Effector memory CD8-positive, alpha-beta T cell (primary cell): Measurements from ENCODE around the gene KAT6B.

Experiments used
- ATAC-seq: fragments of 150-1000 bp; cut with Tn5 transposase; replicated peaks from 2 replicates; pipeline ENCODE4 v1.10.0; 2021; ENCODE audit warnings: mild to moderate bottlenecking, moderate library complexity
- DNase-seq, 3 experiments: peaks; one replicate each; pipeline ENCODE4 v3.0.0; 2021
- H3K27ac Mint-ChIP-seq, 2 donors: one replicate each; pipeline ENCODE4 v1.8.0; 2022; ENCODE audit warnings: mild to moderate bottlenecking in 2 of 2, mixed read lengths in 2 of 2, moderate library complexity in 2 of 2
- H3K27me3 Mint-ChIP-seq, 2 donors: one replicate each; pipeline ENCODE4 v1.8.0; 2022; ENCODE audit warnings: mixed read lengths in 2 of 2
- H3K36me3 Mint-ChIP-seq: one replicate; pipeline ENCODE4 v1.8.0; 2022; ENCODE audit warnings: mild to moderate bottlenecking, moderate library complexity, mixed read lengths; ENCODE audit not compliant: insufficient read depth
- H3K4me1 Mint-ChIP-seq, 2 donors: one replicate each; pipeline ENCODE4 v1.8.0; 2022; ENCODE audit warnings: low read depth in 2 of 2, mixed read lengths in 2 of 2
- H3K4me3 Mint-ChIP-seq, 2 donors: one replicate each; pipeline ENCODE4 v1.8.0; 2022; ENCODE audit warnings: mild to moderate bottlenecking in 2 of 2, mixed read lengths in 2 of 2, moderate library complexity in 2 of 2
- H3K9me3 Mint-ChIP-seq, 2 donors: one replicate each; pipeline ENCODE4 v1.8.0; 2022; ENCODE audit warnings: mixed read lengths in 2 of 2

Gene KAT6B

DNA sequence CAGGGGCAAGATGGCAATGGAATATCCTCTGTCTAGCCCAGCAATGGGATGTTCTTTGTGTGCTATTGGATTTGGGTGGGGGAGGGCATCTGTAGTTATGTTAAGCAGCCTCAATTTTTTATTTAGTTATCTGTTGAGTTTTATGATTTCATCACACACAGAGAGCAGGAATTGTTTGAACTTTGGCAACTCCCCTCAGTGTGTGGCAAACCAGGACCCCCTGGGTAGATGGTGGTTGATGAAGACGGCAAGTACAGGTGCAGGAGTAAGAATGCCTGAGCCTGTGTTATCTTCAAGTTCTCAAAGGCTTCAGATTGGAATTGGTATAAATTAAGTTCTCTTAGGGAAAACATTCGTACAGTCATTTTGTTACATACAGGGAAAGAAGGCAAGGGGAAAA is 142.7 kb downstream of the KAT6B start:
- DNase-seq (no peak), ATAC-seq (no peak)
- Mint-ChIP-seq H3K4me3 (peak overlapping the region in 1 of 2 donors; percentile 43), H3K27me3 (no peaks in the 10 kb centered on the region), H3K9me3 (no peaks in the 10 kb centered on the region), H3K4me1 (peaks cover 14 to 33% of the 10 kb centered on the region in 2 donors), H3K27ac (peak overlapping the region in 1 of 2 donors; percentile 88), H3K36me3 (no peaks in the 10 kb centered on the region)

GRCh38 chr10:74969530-74969929 is 143.1 kb downstream of the KAT6B start:
- Mint-ChIP-seq H3K4me3 (no peak overlapping the region), H3K27me3 (no peaks in the 10 kb centered on the region), H3K9me3 (no peaks in the 10 kb centered on the region), H3K27ac (no peak overlapping the region), H3K4me1 (peaks cover 12 to 32% of the 10 kb centered on the region in 2 donors), H3K36me3 (no peaks in the 10 kb centered on the region)
- DNase-seq (no peak), ATAC-seq (no peak)

- H3K4me3 Mint-ChIP-seq = no peak overlapping the region
- H3K4me1 Mint-ChIP-seq = peaks cover 24 to 31% of the 10 kb centered on the region in 2 donors
- no peaks in the 10 kb centered on the region for H3K9me3 Mint-ChIP-seq
- no peaks in the 10 kb centered on the region for H3K27me3 Mint-ChIP-seq
- DNase-seq (no peak), ATAC-seq (no peak)
- H3K27ac Mint-ChIP-seq = no peak overlapping the region
- peaks cover 25% of the 10 kb centered on the region for H3K36me3 Mint-ChIP-seq
Measured at GRCh38 chr10:74973741-74974392, 147.5 kb downstream of the KAT6B start.

- peaks cover 35% of the 10 kb centered on the region for H3K36me3 Mint-ChIP-seq
- no peak for ATAC-seq
- H3K27ac Mint-ChIP-seq = peak overlapping the region in 1 of 2 donors; percentile 65
Measured at GRCh38 chr10:74975758-74976157, 149.4 kb downstream of the KAT6B start.

DNA sequence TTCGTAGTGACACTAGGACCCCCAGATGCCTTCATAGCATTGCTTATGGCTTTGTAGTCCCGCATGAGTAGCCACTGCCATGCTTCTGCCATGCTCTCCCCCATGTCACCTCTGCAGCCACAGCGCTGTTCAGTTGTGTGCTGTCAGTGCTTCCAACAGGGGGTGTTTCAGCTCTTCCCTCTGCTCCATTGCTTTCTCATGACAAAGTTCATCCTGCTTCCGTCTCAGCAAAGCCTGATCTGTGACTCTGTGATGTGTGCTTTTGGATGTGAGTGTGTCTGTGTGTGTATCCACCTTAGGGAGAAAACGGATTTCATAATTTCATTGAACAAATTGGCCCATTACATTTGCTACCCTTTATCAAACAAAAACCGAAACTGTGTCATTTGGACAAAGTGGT is 150.2 kb downstream of the KAT6B start:
- Mint-ChIP-seq H3K36me3 (peaks cover 36% of the 10 kb centered on the region), H3K27me3 (no peaks in the 10 kb centered on the region), H3K9me3 (no peaks in the 10 kb centered on the region), H3K27ac (peak overlapping the region; percentile 65 to 83), H3K4me3 (no peak overlapping the region), H3K4me1 (peaks cover 20 to 26% of the 10 kb centered on the region in 2 donors)
- no peak for ATAC-seq
- no peak for DNase-seq

More at GRCh38 chr10:74975758-74976157, 149.4 kb downstream of the KAT6B start:
- Mint-ChIP-seq H3K4me1 (peaks cover 20 to 26% of the 10 kb centered on the region in 2 donors), H3K4me3 (no peak overlapping the region), H3K27me3 (no peaks in the 10 kb centered on the region), H3K9me3 (no peaks in the 10 kb centered on the region)
- DNase-seq = no peak

DNA sequence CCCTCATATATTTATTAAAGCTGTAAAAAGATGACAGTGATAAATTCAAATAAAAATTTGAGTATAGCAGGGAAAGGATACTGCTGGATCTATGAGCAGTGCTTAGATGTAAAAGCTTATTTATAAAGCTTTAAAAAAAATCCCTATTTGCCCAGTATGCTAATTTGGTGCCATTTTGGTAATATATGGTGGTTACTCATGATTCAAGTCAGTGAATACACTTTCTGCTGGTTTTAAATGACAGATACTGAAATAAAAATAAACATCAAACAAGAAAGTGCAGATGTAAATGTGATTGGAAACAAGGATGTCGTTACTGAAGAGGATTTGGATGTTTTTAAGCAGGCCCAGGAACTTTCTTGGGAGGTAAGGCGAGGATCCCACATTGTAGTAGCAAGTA is 150.7 kb downstream of the KAT6B start:
- Mint-ChIP-seq H3K4me1 (peaks cover 21 to 26% of the 10 kb centered on the region in 2 donors), H3K4me3 (peak overlapping the region in 1 of 2 donors; percentile 43), H3K36me3 (peaks cover 41% of the 10 kb centered on the region), H3K9me3 (no peaks in the 10 kb centered on the region), H3K27ac (peak overlapping the region in 1 of 2 donors; percentile 83), H3K27me3 (no peaks in the 10 kb centered on the region)
- ATAC-seq (no peak), DNase-seq (no peak)

- no peaks in the 10 kb centered on the region for H3K27me3 Mint-ChIP-seq
- peaks cover 23 to 26% of the 10 kb centered on the region in 2 donors for H3K4me1 Mint-ChIP-seq
- ATAC-seq = peak; percentile 99
- H3K9me3 Mint-ChIP-seq = no peaks in the 10 kb centered on the region
- DNase-seq = peak; percentile 17 to 35 (median 27)
- H3K27ac Mint-ChIP-seq = peak overlapping the region; percentile 82 to 83
- peak overlapping the region; percentile 17 to 43 for H3K4me3 Mint-ChIP-seq
- peaks cover 48% of the 10 kb centered on the region for H3K36me3 Mint-ChIP-seq
Measured at GRCh38 chr10:74977913-74978847, 151.8 kb downstream of the KAT6B start.

DNA sequence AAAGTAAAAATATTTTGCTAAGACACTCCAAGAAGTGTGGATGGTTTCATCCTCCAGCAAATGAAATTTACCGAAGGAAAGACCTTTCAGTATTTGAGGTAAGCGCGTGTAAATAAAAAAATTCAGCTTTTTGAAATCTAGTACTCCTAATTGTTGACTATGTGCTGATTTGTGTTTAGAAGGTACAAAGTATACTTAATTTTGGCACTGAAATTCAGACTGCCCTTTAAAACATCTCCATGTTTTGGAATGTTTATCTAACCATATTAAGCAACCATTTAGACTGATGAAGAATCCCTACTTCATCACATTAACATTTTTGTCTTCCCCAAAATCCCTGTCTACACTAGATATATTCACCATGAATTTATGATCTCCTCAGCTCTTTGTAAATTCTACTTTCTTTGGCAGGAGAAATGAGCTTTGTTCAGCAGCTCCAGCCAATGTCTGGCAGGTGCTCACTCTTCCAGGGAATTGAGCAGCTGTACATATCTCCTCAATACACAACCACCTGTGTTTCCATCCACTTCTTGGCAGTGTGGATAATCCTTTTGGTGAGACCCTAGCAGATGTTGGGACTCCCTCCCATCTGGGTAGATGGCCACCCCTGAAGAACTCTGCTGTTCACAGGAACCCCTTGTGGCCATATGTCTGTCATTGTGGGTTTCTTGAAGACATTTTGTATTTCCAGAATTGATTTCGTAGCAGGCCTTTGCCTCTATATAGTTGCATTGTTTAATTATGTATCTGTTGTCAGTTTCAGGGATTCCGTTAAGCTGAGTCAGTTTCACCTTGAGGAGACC is 155.6 kb downstream of the KAT6B start:
- no peak for ATAC-seq
- H3K36me3 Mint-ChIP-seq = peaks cover 30% of the 10 kb centered on the region
- H3K9me3 Mint-ChIP-seq = no peaks in the 10 kb centered on the region
- H3K27ac Mint-ChIP-seq = peak overlapping the region; percentile 47 to 66
- no peak overlapping the region for H3K4me3 Mint-ChIP-seq
- H3K27me3 Mint-ChIP-seq = no peaks in the 10 kb centered on the region
- no peak for DNase-seq
- H3K4me1 Mint-ChIP-seq = peaks cover 10 to 21% of the 10 kb centered on the region in 2 donors

DNA sequence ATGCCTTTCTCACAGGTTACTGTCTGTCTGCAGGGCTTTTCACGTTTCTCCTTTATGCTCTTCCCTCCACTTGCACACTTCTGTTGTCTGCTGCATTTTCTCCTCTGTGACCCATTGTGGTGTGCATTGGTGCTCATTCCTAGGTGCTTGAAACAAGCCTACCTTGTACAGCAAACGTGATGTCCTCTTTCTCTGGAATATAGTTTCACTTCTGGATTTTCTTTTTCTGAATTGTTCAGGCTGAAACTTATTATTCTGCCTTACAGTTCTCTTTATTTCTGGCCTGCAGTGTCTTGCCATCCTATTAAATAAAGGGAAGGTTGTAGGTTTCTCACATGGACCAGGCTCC is 156.2 kb downstream of the KAT6B start:
- H3K36me3 Mint-ChIP-seq = peaks cover 31% of the 10 kb centered on the region
- no peak overlapping the region for H3K4me3 Mint-ChIP-seq
- H3K27me3 Mint-ChIP-seq = no peaks in the 10 kb centered on the region
- H3K9me3 Mint-ChIP-seq = no peaks in the 10 kb centered on the region
- H3K4me1 Mint-ChIP-seq = peaks cover 10 to 19% of the 10 kb centered on the region in 2 donors
- H3K27ac Mint-ChIP-seq = peak overlapping the region; percentile 47 to 66
- DNase-seq (no peak), ATAC-seq (no peak)

DNA sequence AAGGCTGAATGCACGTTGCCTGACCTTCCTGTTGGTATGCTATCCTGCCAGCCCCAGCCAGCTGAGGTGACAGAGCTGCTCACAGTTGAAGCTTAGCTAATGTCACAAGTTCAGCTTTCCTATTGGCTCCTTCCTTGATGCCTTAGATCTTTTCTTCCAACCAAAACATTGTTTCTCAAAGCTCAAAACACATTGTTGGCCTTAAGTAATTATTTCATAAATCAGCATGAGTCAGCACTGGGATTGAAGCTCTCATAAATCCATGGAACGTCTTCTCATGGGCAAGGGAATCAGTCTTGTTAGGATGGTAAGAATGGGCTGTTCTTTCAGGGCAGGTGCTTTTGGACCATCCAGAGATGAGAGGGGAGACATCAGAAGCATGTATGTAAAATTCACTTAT is 157.0 kb downstream of the KAT6B start:
- Mint-ChIP-seq H3K4me1 (peaks cover 8 to 17% of the 10 kb centered on the region in 2 donors), H3K27ac (peak overlapping the region in 1 of 2 donors; percentile 66), H3K4me3 (no peak overlapping the region), H3K27me3 (no peaks in the 10 kb centered on the region), H3K36me3 (peaks cover 26% of the 10 kb centered on the region), H3K9me3 (no peaks in the 10 kb centered on the region)
- ATAC-seq (no peak), DNase-seq (no peak)

GRCh38 chr10:74987339-74988053 is 161.1 kb downstream of the KAT6B start:
- H3K27ac Mint-ChIP-seq = peak overlapping the region in 1 of 2 donors; percentile 12
- H3K4me3 Mint-ChIP-seq = no peak overlapping the region
- H3K4me1 Mint-ChIP-seq = peaks cover 4 to 23% of the 10 kb centered on the region in 2 donors

GRCh38 chr10:74988054-74988775 is 161.8 kb downstream of the KAT6B start:
- no peaks in the 10 kb centered on the region for H3K9me3 Mint-ChIP-seq
- ATAC-seq (no peak), DNase-seq (no peak)
- H3K36me3 Mint-ChIP-seq = peaks cover 14% of the 10 kb centered on the region
- no peaks in the 10 kb centered on the region for H3K27me3 Mint-ChIP-seq
- no peak overlapping the region for H3K4me3 Mint-ChIP-seq
- H3K27ac Mint-ChIP-seq = peak overlapping the region in 1 of 2 donors; percentile 78
- H3K4me1 Mint-ChIP-seq = peaks cover 4 to 22% of the 10 kb centered on the region in 2 donors

More at GRCh38 chr10:74987339-74988053, 161.1 kb downstream of the KAT6B start:
- Mint-ChIP-seq H3K36me3 (peaks cover 14% of the 10 kb centered on the region), H3K27me3 (no peaks in the 10 kb centered on the region), H3K9me3 (no peaks in the 10 kb centered on the region)
- no peak for DNase-seq
- ATAC-seq = no peak
